HG03139 (cell line): ENCODE data around the gene ATP2C2.
"Not testable (repeated sequence)": the region's sequence is repeated elsewhere in the genome, so short reads cannot be mapped to it uniquely, and the experiment has no call there.

ENCODE experiments used
- ATAC-seq: cut with Tn5 transposase; IDR thresholded peaks from one replicate; pipeline ENCODE4 v1.9.1; 2021; ENCODE audit not compliant: unreplicated experiment

ATP2C2 gene

DNA sequence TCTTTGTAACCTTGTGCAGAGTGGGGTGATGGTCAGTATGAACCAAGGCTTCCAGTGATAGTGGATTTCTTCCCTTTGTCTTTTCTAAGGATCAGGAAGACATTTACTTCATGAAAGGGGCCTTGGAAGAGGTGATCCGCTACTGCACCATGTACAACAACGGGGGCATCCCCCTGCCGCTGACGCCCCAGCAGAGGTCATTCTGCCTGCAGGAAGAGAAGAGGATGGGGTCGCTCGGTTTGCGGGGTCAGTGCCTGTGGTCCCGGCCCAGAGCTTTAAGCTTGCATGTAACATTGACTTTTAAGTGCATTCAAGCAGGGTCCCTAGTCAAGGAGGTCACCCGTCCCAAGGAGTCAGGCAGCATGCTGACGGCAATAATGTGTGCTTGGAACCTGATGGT, 80.1 kb downstream of the ATP2C2 start:
- no peak for ATAC-seq

DNA sequence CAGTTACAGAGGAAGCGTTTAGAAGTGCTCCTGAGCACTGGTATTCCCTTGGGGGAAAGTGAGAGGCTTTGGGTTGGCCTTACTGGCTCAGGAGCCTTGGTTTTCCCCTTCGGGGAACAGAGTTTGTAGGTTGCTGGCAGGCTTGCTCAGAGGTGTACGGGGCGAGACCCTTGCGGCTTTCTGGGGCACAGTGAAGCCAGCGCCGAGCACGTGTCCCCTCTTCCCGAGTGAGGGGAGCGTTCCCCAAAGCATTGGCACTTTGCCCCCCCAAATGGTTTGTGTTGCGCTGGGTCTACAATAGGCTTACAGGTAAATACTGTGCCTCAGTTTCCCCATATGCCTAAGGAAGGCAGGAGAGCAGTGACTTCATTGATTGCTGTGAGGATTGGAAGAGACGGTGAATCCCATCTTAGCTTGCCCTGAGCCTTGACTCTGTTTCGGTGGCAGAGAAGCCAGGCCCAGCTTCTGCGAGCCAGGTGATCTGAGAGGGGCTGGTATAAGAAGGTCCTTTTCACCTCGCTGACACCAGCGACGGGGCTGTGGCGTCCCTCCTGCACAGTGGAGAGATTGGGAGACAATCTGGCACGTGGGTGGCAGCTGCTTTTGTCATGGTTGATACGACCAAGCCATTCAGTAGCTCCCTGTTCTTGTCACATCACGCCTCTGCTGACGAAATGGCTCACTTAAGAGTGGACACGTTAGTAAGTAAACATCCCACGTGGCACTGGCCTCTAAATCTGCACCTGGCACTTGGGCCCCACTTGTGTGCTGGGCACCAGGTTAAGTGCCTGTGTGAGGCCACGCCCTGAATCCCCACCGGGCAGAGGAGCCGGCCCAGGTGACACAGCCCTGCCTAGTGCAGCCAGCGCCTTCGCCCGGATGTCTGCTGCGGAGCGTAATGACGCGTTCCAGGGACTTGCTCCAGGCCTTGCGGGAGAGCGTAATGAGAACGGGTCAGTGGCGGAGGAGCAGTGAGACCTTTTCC, 81.1 kb downstream of the ATP2C2 start:
- ATAC-seq = no peak

DNA sequence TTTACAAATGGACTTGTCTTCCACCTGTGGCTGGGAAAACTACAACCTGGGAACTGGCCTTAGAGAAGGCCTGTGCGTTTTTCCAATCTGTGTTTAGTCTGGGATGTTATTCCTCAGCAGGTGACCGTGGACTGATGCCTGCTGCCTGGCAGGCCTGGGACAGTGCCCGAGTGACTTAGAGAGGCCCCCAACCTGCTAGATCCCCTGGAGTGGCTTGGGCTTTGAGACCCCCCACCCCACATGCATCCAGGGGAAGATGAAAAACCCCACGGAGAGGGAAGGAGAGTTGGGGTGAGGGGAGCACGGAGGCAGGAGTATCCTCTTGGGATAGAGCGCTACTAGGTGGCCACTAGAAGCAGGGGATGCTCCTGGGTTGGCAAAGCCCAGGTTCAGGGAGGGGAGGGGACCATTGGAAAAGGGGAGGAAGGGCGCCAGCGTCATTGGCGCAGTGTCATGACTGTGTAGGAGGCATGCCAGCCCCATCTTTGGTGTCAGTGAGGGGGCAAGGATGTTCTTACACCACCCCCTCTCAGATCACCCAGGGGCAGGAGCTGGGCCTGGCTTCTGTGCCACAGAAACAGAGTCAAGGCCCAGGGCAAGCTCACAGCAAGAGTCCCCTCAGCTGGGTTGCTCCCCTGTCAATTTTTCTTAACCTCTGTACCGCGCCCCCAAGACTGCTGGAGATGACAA, 82.0 kb downstream of the ATP2C2 start:
- no peak for ATAC-seq

GRCh38 chr16:84451010-84451676, 82.8 kb downstream of the ATP2C2 start:
- ATAC-seq = not testable (repeated sequence)

DNA sequence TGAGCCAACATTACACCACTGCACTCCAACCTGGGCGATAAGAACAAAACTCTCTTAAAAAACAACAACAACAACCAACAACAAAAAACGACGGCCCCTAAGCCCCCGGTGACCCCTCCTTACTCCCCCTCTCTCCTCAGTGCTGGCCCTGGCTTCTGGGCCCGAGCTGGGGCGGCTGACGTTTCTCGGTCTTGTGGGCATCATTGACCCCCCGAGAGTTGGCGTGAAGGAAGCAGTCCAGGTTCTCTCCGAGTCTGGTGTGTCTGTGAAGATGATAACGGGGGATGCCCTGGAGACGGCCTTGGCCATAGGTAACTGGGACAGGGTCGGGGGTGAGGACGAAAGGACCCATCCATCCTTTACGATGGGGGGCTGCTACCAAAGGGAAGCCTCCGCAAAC, 83.4 kb downstream of the ATP2C2 start:
- ATAC-seq = no peak

GRCh38 chr16:84453061-84453752, 84.9 kb downstream of the ATP2C2 start:
- no peak for ATAC-seq

DNA sequence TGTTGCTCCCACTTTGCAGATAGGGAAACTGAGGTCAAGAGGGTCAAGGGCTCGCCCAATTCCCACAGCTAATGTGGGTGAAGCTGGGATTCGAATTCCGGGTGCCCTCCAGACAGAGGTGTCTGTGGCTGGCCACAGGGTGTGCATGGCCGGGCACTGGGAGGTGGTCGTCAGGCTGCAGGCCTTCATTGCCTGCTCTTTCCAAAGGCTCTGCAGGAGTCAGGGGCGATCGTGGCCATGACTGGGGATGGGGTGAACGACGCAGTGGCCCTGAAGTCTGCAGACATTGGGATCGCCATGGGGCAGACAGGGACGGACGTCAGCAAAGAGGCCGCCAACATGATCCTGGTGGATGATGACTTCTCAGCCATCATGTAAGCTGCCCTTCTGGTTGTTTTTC, 86.3 kb downstream of the ATP2C2 start:
- no peak for ATAC-seq

DNA sequence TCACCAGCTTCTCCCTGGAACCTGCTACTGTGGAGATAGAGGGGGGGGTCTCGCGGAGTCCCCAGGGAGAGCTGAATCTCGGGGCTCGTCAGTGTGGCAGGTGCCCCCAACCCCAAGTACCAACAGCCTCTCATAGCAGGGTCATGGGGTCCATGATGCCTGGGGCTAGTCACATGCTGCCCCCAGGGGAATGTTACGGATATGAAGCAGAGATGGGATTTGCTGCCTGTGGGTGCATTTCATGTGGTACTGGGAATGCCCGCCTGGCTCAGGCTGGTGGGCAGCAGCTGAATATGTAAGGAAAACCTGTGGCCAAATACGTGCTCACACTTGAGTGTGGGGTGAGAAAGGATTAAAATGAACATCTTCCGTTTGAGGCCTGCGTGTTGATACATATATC, 86.7 kb downstream of the ATP2C2 start:
- no peak for ATAC-seq

DNA sequence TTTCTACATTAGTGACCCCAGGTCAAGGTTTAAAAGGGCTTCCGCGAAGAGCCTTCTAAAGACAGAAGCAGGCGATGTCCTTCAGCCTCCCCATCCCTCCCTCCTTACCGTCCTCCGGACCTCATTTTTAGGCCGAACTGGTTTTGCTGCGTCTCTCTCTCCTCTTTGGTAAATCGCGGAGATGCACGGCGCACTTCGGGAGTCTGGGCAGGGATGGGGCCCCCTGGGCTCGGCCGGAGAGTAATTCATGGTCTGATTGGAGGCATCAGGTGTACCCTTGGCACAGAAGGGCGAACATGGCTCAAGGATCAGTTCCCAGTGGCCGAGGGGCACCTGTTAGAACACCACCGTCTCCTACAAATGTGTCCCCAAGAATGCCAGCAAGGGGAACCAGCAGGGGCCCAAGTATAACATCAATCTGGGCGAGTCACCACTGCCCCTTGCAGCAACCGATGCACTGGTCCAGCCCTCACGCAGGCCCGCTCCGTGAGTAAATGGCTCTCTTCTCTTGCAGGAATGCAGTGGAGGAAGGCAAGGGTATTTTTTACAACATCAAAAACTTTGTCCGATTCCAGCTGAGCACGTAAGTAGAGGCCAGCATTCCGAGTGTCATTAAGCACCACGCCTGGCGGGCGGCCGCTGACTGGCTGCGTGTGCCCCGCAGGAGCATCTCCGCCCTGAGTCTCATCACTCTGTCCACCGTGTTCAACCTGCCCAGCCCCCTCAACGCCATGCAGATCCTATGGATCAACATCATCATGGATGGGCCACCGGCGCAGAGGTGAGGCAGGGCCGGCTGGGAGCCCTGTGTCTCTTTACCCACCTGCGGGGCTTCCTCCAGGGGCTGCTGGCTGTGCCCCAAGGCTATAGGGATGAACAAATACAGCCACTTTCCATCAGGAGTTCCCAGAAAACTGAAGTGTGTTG, 90.5 kb downstream of the ATP2C2 start:
- no peak for ATAC-seq

DNA sequence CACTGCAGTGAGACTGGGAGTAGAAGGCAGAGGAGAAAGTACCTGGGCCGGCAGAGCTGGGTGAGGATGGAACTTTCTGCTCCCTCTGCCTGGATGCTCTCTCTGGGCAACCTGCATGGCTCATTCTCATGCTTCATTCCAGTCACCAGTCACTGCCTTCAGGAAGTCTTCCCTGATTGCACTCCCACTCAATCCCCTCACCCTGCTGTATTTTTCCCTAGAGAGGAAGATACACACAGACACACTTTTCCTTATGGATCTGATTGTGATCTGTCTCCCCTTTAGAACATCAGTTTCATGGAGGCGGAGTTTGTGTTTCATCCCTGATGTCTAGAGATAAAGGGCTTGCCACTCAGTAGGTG, 91.2 kb downstream of the ATP2C2 start:
- no peak for ATAC-seq

DNA sequence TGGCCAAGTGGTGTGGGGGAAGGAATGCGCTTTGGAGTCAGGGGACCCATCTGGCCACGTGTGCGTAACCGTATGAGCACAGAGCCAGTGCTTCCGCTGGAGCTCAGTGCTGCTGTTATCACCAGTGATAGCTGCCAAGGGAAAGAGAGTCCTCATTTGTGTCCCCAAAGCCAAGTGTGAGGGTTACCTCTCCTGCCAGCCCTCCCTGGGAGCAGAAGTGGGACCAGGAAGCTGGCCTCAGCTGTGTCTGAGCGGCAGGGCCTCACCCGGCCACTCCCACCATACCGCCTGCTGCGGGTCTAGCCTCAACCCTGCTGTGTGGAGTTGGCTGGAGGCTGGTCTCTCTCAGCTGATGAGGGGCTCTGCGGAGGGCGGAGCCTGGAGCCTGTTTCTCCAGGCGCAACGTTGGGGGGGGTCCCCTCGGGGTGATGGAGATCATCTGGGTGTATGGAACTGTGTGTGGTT, 91.6 kb downstream of the ATP2C2 start:
- no peak for ATAC-seq

DNA sequence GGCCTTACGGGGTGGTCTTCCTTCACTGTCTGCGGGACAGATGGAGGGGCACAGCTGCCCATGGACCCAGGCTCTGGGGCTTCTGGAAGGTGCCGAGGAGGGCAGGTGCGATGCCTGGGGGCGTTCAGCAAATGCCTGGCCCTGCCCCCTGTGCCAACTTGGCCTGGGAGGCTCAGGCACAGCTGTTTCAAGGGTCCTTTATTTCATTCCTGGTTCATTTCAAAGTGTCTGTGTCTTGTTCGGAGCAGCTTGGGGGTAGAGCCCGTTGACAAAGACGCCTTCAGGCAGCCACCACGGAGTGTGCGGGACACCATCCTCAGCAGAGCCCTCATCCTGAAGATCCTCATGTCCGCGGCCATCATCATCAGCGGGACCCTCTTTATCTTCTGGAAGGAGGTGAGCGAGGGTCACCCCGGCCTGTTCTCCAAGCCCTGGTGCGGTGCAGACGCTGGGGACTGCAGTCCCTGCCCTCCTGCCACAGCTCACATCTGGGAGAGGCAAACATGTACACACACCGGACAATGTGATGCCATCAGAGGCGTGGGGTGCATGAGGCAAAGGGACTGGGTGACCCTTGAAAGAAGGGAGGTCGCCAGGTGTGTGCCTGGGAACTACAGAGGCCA, 92.2 kb downstream of the ATP2C2 start:
- ATAC-seq = no peak

DNA sequence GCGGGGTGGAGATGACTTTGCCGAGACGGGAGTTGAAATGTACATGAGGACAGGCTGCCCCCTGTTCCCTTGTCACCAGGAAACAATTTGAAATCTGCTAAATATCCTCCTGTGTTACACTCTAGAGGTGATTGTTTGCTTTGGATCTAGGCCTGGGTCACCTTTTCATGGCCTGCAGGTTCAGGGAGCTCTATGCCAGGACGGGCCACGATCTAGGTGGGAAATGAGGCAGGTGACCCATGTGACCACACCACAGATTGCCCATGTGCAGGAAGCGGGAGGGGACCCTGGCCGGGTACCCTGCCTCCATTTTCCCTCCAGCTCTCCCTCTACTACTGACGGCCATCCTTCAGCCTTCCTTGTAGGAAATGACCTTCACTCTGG, 92.7 kb downstream of the ATP2C2 start:
- no peak for ATAC-seq

- no peak for ATAC-seq
These were observed 93.3 kb downstream of the ATP2C2 start for GRCh38 chr16:84461413-84462295.

GRCh38 chr16:84462296-84463210, 94.2 kb downstream of the ATP2C2 start:
- no peak for ATAC-seq

- no peak for ATAC-seq
These were observed 94.9 kb downstream of the ATP2C2 start for GRCh38 chr16:84463221-84463620.

DNA sequence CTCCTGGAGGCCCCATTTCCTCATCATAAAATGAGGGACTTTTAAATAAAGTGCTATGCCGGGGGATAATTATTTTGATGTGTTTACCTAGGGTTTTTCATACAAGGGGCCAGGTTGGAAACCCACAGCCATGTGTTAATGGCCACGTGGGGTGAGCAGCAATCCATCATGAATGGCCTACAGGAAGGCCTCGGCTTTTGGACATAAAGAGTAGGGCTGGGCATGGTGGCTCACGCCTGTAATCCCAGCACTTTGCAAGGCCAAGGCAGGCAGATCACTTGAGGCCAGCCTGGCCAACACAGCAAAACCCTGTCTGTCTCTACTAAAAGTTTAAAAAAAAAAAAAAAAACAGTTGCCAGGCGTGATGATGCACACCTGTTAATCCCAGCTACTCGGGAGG, 95.8 kb downstream of the ATP2C2 start:
- ATAC-seq = no peak

- ATAC-seq = no peak
These were observed 96.8 kb downstream of the ATP2C2 start for GRCh38 chr16:84465154-84465553.
